GM12878 (cell line): ENCODE measurements around the gene E2F2. TPM values are rescaled to one million over a fixed set of nuclear protein-coding genes. Genes with fewer than 3 reads are reported as not detected.

Source experiments
- CBFB ChIP-seq: IDR thresholded peaks from 2 replicates; pipeline ENCODE4 v1.6.1; 2016; ENCODE audit warnings: antibody characterized with exemption, low read depth
- CEBPB ChIP-seq, 2 experiments: fragments of 150-350 bp in 1 of 2; IDR thresholded peaks; 2 replicates each; pipeline ENCODE4 v1.6.1; 2012 to 2014; ENCODE audit warnings: low read depth in 2 of 2, low read length in 2 of 2, borderline replicate concordance in 1 of 2, inconsistent platforms in 1 of 2
- IKZF1 ChIP-seq: fragments of 450-650 bp; conservative IDR thresholded peaks from 2 replicates; pipeline ENCODE4 v1.6.1; 2017; ENCODE audit warnings: antibody characterized with exemption, mild to moderate bottlenecking
- KLF5 ChIP-seq: fragments of 450-650 bp; IDR thresholded peaks from 2 replicates; pipeline ENCODE4 v1.6.1; 2014; ENCODE audit warnings: mild to moderate bottlenecking; ENCODE audit not compliant: partially characterized antibody
- LARP7 ChIP-seq: fragments of 450-650 bp; IDR thresholded peaks from 2 replicates; pipeline ENCODE4 v1.6.1; 2017; ENCODE audit warnings: mild to moderate bottlenecking
- MXI1 ChIP-seq: fragments of 150-350 bp; IDR thresholded peaks from 2 replicates; pipeline ENCODE4 v1.6.1; 2011; ENCODE audit warnings: low read depth, mild to moderate bottlenecking, inconsistent platforms, low read length, improper control_type of control experiment
- NR2F1 ChIP-seq: fragments of 450-650 bp; conservative IDR thresholded peaks from 2 replicates; pipeline ENCODE4 v1.6.1; 2017; ENCODE audit warnings: mild to moderate bottlenecking
- PAX5 ChIP-seq: IDR thresholded peaks from 2 replicates; pipeline ENCODE4 v1.6.1; 2011; ENCODE audit warnings: low read depth, low read length, borderline replicate concordance
- RELA ChIP-seq: fragments of 450-650 bp; IDR thresholded peaks from 2 replicates; pipeline ENCODE4 v1.8.0; 2014; ENCODE audit warnings: borderline replicate concordance; ENCODE audit not compliant: partially characterized antibody
- RUNX3 ChIP-seq: IDR thresholded peaks from 2 replicates; pipeline ENCODE4 v1.6.1; 2012; ENCODE audit warnings: low read length, inconsistent platforms
- SMARCA5 ChIP-seq: fragments of 450-650 bp; IDR thresholded peaks from 2 replicates; pipeline ENCODE4 v1.6.1; 2017; ENCODE audit warnings: mild to moderate bottlenecking
- SMC3 ChIP-seq: IDR thresholded peaks from 2 replicates; pipeline ENCODE4 v1.6.1; 2011; ENCODE audit warnings: low read length, improper control_type of control experiment, borderline replicate concordance
- STAT1 ChIP-seq: fragments of 450-650 bp; conservative IDR thresholded peaks from 2 replicates; pipeline ENCODE4 v1.6.1; 2014; ENCODE audit warnings: antibody characterized with exemption, mild to moderate bottlenecking
- SUZ12 ChIP-seq: fragments of 200-600 bp; sonication (generic); IDR thresholded peaks from one replicate; pipeline ENCODE4 v1.6.1; 2018; ENCODE audit warnings: antibody characterized with exemption, mild to moderate bottlenecking; ENCODE audit not compliant: unreplicated experiment
- TBL1XR1 ChIP-seq: IDR thresholded peaks from 2 replicates; pipeline ENCODE4 v1.6.1; 2012; ENCODE audit warnings: low read depth, low read length, improper control_type of control experiment
- ZNF274 ChIP-seq: IDR thresholded peaks from one replicate; pipeline ENCODE4 v1.8.0; 2011; ENCODE audit not compliant: insufficient read length, insufficient read depth
- polyA plus RNA-seq, 11 experiments: library from polyadenylated mRNA; depleted of rRNA in 4 of 11; unstranded in 6 of 11; stranded (reverse) in 5 of 11; fragments of >200 nt; fragmentation: Nextera tagmentation in 4 of 11; fragmentation: Illumina TruSeq in 1 of 11; extraction: Ambion mirVana in 4 of 11; extraction: Trizol in 1 of 11; gene quantifications; 1 replicate in 1 of 11; 2 replicates in 10 of 11; pipeline versions ENCODE4 v1.2.1 to v1.2.3, GENCODE V29; 2011 to 2016; ENCODE audit warnings: inconsistent platforms in 2 of 11, missing spikeins in 2 of 11, low read depth in 1 of 11
- total RNA-seq, 4 experiments: library from RNA; depleted of rRNA in 3 of 4; stranded (reverse); fragments of >200 nt in 3 of 4; fragmentation: Illumina TruSeq in 1 of 4; extraction: Trizol in 1 of 4; gene quantifications; 2 replicates each; pipeline versions ENCODE4 v1.2.1 to v1.2.3, GENCODE V29; 2013 to 2021
- TF ChIP-seq, protein P1 (sequence below): IDR thresholded peaks from 2 replicates; pipeline ENCODE4 v1.6.1; 2012; ENCODE audit warnings: improper control_type of control experiment, low read depth, low read length; ENCODE audit not compliant: insufficient replicate concordance
- TF ChIP-seq, protein P2 (sequence below): IDR thresholded peaks from 2 replicates; pipeline ENCODE4 v1.6.1; 2011; ENCODE audit warnings: mild to moderate bottlenecking, low read depth, low read length, moderate library complexity; ENCODE audit not compliant: insufficient replicate concordance
- TF ChIP-seq, protein P3 (sequence below): fragments of 150-350 bp; IDR thresholded peaks from 2 replicates; pipeline ENCODE4 v1.6.1; 2016; ENCODE audit warnings: low read depth, low read length
- TF ChIP-seq, protein P4 (sequence below): IDR thresholded peaks from 2 replicates; pipeline ENCODE4 v1.6.1; 2011; ENCODE audit warnings: low read depth, mild to moderate bottlenecking, low read length, moderate library complexity, borderline replicate concordance; ENCODE audit errors: extremely low read depth

E2F2 gene
- total and polyA plus RNA-seq, 10 of the 15 experiments (the other 5 are each of a cell fraction or from before 2014, with no cell fraction given): 3.8 to 27.2 (median 14.6) TPM

DNA sequence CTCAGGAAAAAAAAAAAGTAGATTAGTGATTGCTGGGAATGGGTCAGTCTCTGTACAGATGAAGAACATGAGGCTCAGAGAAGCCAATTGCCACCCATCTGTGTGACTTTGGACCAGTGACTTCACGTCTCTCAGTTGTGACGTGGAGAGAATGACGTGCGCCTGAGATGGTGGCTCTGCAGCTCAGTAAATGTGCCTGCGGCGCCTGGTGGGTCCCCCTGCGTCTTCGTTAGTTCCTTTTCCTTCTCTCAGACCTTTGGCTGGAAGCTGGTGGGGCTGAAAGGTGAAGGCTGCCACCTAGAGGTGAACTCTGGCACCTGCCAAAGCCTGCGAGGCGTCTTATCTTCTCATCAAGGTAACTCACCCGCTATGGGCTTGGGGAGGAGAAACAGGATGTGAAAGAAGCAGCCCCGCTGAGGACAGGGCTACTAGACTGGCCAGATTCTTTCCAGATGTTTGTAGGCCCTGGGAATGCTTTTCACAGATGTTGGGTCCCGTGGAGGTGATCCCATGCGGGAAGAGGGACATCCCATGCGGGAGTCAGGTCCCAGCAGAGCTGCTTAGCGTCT lies 8.7 kb upstream of the E2F2 start (continued):
- TF ChIP-seq SMC3: peak; percentile 98
- TF ChIP-seq CBFB: no peak
- peak; percentile 77 for TF ChIP-seq IKZF1
- TF ChIP-seq PAX5: no peak
- TF ChIP-seq, protein P1, sequence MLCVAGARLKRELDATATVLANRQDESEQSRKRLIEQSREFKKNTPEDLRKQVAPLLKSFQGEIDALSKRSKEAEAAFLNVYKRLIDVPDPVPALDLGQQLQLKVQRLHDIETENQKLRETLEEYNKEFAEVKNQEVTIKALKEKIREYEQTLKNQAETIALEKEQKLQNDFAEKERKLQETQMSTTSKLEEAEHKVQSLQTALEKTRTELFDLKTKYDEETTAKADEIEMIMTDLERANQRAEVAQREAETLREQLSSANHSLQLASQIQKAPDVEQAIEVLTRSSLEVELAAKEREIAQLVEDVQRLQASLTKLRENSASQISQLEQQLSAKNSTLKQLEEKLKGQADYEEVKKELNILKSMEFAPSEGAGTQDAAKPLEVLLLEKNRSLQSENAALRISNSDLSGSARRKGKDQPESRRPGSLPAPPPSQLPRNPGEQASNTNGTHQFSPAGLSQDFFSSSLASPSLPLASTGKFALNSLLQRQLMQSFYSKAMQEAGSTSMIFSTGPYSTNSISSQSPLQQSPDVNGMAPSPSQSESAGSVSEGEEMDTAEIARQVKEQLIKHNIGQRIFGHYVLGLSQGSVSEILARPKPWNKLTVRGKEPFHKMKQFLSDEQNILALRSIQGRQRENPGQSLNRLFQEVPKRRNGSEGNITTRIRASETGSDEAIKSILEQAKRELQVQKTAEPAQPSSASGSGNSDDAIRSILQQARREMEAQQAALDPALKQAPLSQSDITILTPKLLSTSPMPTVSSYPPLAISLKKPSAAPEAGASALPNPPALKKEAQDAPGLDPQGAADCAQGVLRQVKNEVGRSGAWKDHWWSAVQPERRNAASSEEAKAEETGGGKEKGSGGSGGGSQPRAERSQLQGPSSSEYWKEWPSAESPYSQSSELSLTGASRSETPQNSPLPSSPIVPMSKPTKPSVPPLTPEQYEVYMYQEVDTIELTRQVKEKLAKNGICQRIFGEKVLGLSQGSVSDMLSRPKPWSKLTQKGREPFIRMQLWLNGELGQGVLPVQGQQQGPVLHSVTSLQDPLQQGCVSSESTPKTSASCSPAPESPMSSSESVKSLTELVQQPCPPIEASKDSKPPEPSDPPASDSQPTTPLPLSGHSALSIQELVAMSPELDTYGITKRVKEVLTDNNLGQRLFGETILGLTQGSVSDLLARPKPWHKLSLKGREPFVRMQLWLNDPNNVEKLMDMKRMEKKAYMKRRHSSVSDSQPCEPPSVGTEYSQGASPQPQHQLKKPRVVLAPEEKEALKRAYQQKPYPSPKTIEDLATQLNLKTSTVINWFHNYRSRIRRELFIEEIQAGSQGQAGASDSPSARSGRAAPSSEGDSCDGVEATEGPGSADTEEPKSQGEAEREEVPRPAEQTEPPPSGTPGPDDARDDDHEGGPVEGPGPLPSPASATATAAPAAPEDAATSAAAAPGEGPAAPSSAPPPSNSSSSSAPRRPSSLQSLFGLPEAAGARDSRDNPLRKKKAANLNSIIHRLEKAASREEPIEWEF: no peak
- peak; percentile 53; the same call in 1 of the 2 replicates for TF ChIP-seq LARP7
- TF ChIP-seq SMARCA5: peak; percentile 84
- TF ChIP-seq TBL1XR1: peak; percentile 59; the same call in 1 of the 2 replicates
- TF ChIP-seq, protein P2, sequence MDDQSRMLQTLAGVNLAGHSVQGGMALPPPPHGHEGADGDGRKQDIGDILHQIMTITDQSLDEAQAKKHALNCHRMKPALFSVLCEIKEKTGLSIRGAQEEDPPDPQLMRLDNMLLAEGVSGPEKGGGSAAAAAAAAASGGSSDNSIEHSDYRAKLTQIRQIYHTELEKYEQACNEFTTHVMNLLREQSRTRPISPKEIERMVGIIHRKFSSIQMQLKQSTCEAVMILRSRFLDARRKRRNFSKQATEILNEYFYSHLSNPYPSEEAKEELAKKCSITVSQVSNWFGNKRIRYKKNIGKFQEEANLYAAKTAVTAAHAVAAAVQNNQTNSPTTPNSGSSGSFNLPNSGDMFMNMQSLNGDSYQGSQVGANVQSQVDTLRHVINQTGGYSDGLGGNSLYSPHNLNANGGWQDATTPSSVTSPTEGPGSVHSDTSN: no peak
- TF ChIP-seq RUNX3: peak; percentile 24; the same call in 1 of the 2 replicates
- TF ChIP-seq, protein P3, sequence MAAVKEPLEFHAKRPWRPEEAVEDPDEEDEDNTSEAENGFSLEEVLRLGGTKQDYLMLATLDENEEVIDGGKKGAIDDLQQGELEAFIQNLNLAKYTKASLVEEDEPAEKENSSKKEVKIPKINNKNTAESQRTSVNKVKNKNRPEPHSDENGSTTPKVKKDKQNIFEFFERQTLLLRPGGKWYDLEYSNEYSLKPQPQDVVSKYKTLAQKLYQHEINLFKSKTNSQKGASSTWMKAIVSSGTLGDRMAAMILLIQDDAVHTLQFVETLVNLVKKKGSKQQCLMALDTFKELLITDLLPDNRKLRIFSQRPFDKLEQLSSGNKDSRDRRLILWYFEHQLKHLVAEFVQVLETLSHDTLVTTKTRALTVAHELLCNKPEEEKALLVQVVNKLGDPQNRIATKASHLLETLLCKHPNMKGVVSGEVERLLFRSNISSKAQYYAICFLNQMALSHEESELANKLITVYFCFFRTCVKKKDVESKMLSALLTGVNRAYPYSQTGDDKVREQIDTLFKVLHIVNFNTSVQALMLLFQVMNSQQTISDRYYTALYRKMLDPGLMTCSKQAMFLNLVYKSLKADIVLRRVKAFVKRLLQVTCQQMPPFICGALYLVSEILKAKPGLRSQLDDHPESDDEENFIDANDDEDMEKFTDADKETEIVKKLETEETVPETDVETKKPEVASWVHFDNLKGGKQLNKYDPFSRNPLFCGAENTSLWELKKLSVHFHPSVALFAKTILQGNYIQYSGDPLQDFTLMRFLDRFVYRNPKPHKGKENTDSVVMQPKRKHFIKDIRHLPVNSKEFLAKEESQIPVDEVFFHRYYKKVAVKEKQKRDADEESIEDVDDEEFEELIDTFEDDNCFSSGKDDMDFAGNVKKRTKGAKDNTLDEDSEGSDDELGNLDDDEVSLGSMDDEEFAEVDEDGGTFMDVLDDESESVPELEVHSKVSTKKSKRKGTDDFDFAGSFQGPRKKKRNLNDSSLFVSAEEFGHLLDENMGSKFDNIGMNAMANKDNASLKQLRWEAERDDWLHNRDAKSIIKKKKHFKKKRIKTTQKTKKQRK: no peak
- TF ChIP-seq NR2F1: peak; percentile 44; the same call in 1 of the 2 replicates
- no peak for TF ChIP-seq SUZ12
- peak; percentile 58 for TF ChIP-seq MXI1
- TF ChIP-seq CEBPB (IDR thresholded peaks at IDR 0.05; ENCODE audit: borderline replicate concordance in 1 of 2, low read depth in 2 of 2, low read length in 2 of 2): no peak
- TF ChIP-seq KLF5: no peak
- no peak for TF ChIP-seq RELA
- TF ChIP-seq, protein P4, sequence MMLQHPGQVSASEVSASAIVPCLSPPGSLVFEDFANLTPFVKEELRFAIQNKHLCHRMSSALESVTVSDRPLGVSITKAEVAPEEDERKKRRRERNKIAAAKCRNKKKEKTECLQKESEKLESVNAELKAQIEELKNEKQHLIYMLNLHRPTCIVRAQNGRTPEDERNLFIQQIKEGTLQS: peak; percentile 29; the same call in 1 of the 2 replicates
- peak; percentile 82; the same call in 1 of the 2 replicates for TF ChIP-seq STAT1
- TF ChIP-seq ZNF274: no peak
